HFFc6 (cell line): ENCODE measurements around the gene SLC4A7. TPM values are rescaled to one million over a fixed set of nuclear protein-coding genes. Genes with fewer than 3 reads are reported as not detected.
"Not testable (repeated sequence)": the region's sequence is repeated elsewhere in the genome, so short reads cannot be mapped to it uniquely, and the experiment has no call there.

Experiments used
- DNase-seq: peaks from one replicate; pipeline ENCODE4 v3.0.0-alpha.2; 2018
- H3K27ac Mint-ChIP-seq: 2 replicates; pipeline ENCODE4 v1.8.0; 2020; ENCODE audit warnings: mild to moderate bottlenecking, mixed read lengths
- H3K27me3 Mint-ChIP-seq: 2 replicates; pipeline ENCODE4 v1.8.0; 2021; ENCODE audit warnings: mild to moderate bottlenecking, moderate library complexity, mixed read lengths; ENCODE audit not compliant: insufficient read depth
- H3K36me3 Mint-ChIP-seq: 2 replicates; pipeline ENCODE4 v1.8.0; 2021; ENCODE audit warnings: low read depth, mixed read lengths
- H3K4me1 Mint-ChIP-seq: 2 replicates; pipeline ENCODE4 v1.8.0; 2020; ENCODE audit warnings: low read depth, mixed read lengths
- H3K4me3 Mint-ChIP-seq: 2 replicates; pipeline ENCODE4 v1.8.0; 2020; ENCODE audit warnings: mild to moderate bottlenecking, moderate library complexity, mixed read lengths
- H3K9me3 Mint-ChIP-seq: 2 replicates; pipeline ENCODE4 v1.8.0; 2020; ENCODE audit warnings: mild to moderate bottlenecking, mixed read lengths
- CTCF ChIP-seq: fragments of 200-600 bp; sonication (generic); IDR thresholded peaks from 2 replicates; pipeline ENCODE4 v1.5.0; 2021; ENCODE audit warnings: antibody characterized with exemption, mild to moderate bottlenecking
- total RNA-seq, 6 experiments: library from RNA; stranded (reverse); fragmentation: NEBNext Ultra II Directional; extraction: Animal tissue kit (Norgen Biotek cat#: 25700); gene quantifications; 2 replicates in 1 of 6; 3 replicates in 5 of 6; pipeline ENCODE4 v1.2.3, GENCODE V29; 2021

Gene SLC4A7
- total RNA-seq, 6 experiments from 2014 or later: 42.6 to 58.8 (median 51.7) TPM

DNA sequence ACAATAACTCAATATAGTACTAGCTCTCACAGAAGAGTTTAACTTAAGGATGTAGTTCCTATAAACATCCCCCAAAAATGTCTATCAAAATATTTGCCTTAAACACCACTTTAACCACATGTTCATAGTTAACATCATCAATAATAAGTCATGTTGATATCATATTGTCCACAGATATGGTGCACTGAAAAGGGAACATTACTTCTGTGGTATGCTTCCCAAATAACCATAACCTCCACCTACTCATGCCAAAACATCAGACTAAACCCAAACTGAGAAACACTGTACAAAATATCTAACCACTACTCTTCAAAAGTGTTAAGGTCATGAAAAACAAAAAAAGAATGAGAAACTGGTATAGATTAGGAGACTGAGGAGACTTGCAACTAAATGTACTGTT lies 32.9 kb downstream of the SLC4A7 start:
- peak overlapping the region; percentile 3; the same call in 1 of the 2 replicates for H3K4me3 Mint-ChIP-seq

DNA sequence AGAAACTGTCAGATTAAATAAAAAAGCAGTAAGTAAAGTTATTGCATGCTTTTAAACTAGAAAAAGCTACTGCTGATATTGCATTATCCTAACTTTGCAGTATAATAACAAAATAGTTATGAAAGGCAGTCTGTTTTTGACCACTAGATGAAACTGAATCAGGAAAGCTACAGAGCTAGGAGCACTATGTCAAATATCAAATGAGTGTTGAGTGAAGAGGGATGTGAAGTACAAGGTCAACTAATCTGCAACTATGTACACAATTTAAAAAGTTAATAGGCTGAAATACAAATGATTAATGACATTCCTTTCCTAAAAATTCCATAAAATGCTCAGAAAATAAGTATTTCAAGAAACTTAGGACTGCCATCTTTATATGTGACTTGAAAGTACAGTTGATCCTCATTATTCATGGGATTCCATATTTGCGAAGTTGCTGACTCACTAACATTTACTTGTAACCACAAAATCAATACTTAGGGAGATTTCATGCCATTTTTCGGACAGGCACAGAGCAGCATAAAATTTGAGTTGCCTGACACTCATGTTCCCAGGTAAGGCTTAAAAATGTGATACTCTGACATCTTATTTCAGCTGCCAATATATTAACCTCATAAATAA lies 34.5 kb downstream of the SLC4A7 start:
- no peaks in the 10 kb centered on the region for H3K9me3 Mint-ChIP-seq
- DNase-seq: no peak
- peaks cover 58% of the 10 kb centered on the region for H3K4me1 Mint-ChIP-seq
- H3K27ac Mint-ChIP-seq: peak overlapping the region; percentile 45; the same call in 1 of the 2 replicates
- TF ChIP-seq CTCF: no peak
- H3K36me3 Mint-ChIP-seq: peaks cover 17% of the 10 kb centered on the region
- no peak overlapping the region for H3K4me3 Mint-ChIP-seq
- H3K27me3 Mint-ChIP-seq: peaks cover under 1% of the 10 kb centered on the region; the same call in 1 of the 2 replicates

More for the DNA sequence above, 32.9 kb downstream of the SLC4A7 start:
- no peak for TF ChIP-seq CTCF
- peaks cover 62% of the 10 kb centered on the region for H3K4me1 Mint-ChIP-seq
- peaks cover 17% of the 10 kb centered on the region for H3K36me3 Mint-ChIP-seq
- no peaks in the 10 kb centered on the region for H3K27me3 Mint-ChIP-seq
- H3K9me3 Mint-ChIP-seq: no peaks in the 10 kb centered on the region
- H3K27ac Mint-ChIP-seq: peak overlapping the region; percentile 1; the same call in 1 of the 2 replicates
- no peak for DNase-seq

DNA sequence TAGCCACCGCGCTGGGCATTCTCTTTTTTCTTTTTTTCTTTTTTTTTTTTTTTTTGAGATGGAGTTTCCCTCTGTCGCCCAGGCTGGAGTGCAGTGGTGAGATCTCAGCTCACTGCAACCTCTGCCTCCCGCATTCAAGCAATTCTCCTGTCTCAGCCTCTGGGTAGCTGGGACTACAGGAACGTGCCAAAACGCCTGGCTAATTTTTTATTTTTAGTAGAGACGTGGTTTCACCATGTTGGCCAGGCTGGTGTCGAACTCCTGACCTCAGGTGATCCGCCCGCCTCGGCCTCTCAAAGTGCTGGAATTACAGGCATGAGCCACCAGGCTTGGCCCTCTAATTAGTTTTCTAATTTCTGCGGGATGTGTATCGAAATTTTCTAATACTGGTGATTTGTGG lies 41.2 kb downstream of the SLC4A7 start:
- H3K27me3 Mint-ChIP-seq, DNase-seq, H3K27ac Mint-ChIP-seq, H3K9me3 Mint-ChIP-seq, H3K4me3 Mint-ChIP-seq: not testable (repeated sequence)
- Mint-ChIP-seq H3K36me3 (peaks cover 47% of the 10 kb centered on the region), H3K4me1 (peaks cover 15% of the 10 kb centered on the region; the same call in 1 of the 2 replicates)

DNA sequence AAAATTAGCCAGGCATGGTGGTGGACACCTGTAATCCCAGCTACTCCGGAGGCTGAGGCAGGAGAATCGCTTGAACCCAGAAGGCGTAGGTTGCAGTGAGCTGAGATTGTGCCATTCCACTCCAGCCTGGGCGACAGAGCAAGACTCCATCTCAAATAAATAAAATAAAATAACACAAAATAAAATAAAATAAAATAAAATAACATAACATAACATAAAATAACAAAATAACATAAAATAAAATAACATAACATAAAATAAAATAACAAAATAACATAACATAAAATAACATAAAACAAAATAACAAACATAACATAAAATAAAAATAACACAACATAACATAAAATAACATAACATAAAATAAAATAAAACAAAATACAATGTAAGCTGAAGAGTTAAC lies 45.8 kb downstream of the SLC4A7 start:
- H3K4me1 Mint-ChIP-seq, H3K9me3 Mint-ChIP-seq, DNase-seq, H3K27ac Mint-ChIP-seq, H3K27me3 Mint-ChIP-seq, H3K4me3 Mint-ChIP-seq: not testable (repeated sequence)
- H3K36me3 Mint-ChIP-seq: peaks cover 51% of the 10 kb centered on the region

GRCh38 chr3:27431116-27431515 lies 53.1 kb downstream of the SLC4A7 start:
- peak; percentile 93 for DNase-seq
- Mint-ChIP-seq H3K4me1 (peaks cover 48% of the 10 kb centered on the region), H3K9me3 (no peaks in the 10 kb centered on the region), H3K36me3 (peaks cover 65% of the 10 kb centered on the region), H3K27me3 (no peaks in the 10 kb centered on the region; the same call in 1 of the 2 replicates), H3K27ac (peak overlapping the region; percentile 79), H3K4me3 (peak overlapping the region; percentile 31; the same call in 1 of the 2 replicates)
- no peak for TF ChIP-seq CTCF

DNA sequence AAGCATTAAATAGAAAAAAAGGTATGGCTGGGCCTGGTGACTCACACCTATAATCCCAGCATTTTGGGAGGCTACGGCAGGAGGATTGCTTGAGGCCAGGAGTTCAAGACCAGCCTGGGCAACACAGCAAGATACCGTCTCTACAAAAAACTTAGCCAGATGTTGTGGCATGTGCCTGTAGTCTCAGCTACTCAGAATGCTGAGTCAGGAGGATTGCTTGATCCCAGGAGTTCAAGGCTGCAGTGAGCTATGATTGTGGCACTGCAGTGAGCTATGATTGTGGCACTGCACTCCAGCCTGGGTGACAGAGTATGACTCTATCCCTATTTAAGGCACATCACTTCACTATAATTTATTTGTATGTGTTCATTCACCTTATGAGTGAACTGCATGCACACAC lies 54.3 kb downstream of the SLC4A7 start:
- peaks cover 50% of the 10 kb centered on the region for H3K4me1 Mint-ChIP-seq
- H3K9me3 Mint-ChIP-seq: no peaks in the 10 kb centered on the region
- no peaks in the 10 kb centered on the region; the same call in 1 of the 2 replicates for H3K27me3 Mint-ChIP-seq
- no peak for DNase-seq
- no peak for TF ChIP-seq CTCF
- H3K4me3 Mint-ChIP-seq: no peak overlapping the region
- H3K36me3 Mint-ChIP-seq: peaks cover 56% of the 10 kb centered on the region
- 0 out of 2 replicates have a peak overlapping the region, but pooled peaks have one; percentile 40 for H3K27ac Mint-ChIP-seq
